HTERT RPE-1 (cell line): ENCODE measurements around the gene ADARB2.
"Not testable (repeated sequence)": the region's sequence is repeated elsewhere in the genome, so short reads cannot be mapped to it uniquely, and the experiment has no call there.

ENCODE experiments used
- in situ Hi-C: fragments of 300-500 bp; cut with MboI; formaldehyde crosslinking; loops from 4 replicates; pipeline ENCODE4 v1.14.3; 2020; ENCODE audit warnings: low sequenced_read_pairs

The ADARB2 gene

GRCh38 chr10:1169981-1170866, 567.1 kb downstream of the ADARB2 start:
- in situ Hi-C loops, result no loop called here

DNA sequence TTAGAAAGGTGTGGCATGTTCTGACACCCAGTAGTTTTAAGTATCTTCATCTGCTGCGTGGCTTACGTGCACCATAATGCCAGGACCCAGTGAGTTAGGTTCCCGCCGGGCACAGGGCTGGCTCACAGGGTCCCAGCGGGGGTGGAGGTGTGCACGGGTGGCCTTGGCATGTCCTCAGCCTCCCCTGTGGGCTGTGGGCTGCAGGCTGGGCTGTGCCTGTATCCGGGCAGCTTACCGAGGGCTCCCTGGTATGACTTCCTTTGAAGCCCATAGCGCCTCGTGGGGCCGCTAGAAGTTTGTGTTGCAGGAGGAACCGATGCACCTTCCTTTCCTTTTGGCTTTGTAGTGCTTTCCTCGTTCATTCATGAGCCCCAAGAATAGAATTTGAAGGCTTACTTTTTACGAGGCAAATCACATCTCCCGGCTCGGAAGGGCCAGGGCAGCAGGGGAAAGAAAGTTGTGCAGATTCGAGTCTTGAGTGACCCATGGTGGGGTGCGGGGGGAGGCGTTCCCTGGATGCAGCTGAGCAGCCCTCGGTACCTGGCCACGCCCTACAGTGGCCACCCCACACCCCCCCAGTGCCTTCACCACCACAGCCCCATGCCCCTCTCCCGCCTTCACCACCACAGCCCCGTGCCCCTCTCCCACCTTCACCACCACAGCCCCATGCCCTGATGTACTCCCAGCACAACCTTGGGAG, 568.0 kb downstream of the ADARB2 start:
- in situ Hi-C loops, result no loop called here

DNA sequence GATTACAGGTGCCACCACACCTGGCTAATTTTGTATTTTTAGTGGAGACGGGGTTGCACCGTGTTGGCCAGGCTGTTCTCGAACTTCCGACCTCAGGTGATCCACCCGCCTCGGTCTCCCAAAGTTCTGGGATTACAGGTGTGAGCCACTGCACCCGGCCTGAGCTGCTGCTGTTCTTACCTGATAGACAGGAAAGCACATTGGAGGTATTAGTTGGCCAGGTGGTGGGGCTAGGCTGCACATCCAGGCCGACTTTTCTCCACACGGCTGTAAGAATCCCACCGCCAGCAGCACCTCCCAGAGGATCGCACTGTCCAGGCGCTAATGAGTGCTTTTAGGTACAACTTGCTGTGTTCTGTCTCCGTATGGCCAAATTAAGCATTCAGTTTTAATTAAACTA, 568.6 kb downstream of the ADARB2 start:
- in situ Hi-C loops, result no loop called here

GRCh38 chr10:1166828-1167275, 570.5 kb downstream of the ADARB2 start:
- in situ Hi-C loops, result no loop called here

DNA sequence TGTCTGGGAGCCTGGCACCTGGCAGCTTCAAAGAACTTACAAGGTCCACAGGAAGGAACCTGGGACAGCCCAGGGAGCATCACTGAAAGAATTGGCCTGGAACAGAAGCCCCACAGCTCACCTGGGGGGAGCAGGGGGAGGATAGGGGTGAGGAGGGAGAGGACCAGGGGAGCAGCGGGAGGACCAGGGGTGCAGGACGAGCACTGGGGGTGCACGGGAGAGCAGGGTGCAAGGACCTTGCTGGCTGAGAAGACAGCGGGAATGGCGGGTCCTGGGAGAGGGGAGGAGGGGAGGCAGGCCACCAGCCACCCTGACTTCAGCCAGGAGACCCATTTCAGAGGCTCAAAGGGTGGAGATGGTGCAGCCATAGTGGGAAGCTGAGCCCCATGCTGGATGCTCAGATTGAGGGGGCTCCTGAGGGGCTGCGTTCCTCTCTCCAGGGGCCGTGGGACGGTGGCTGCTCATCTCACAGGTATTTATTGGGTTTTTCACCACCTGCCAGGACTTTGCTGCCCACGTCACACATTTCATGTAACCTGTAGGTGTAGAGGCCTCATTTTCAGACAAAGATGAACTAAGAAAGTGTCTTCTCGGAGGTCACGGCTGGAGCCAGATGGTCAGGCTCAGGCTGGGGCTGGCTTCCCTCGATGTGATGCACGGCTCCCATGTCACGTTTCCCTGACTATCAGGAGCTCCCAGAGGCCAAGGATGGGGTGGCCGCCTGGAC, 571.1 kb downstream of the ADARB2 start:
- in situ Hi-C loops, result no loop called here

DNA sequence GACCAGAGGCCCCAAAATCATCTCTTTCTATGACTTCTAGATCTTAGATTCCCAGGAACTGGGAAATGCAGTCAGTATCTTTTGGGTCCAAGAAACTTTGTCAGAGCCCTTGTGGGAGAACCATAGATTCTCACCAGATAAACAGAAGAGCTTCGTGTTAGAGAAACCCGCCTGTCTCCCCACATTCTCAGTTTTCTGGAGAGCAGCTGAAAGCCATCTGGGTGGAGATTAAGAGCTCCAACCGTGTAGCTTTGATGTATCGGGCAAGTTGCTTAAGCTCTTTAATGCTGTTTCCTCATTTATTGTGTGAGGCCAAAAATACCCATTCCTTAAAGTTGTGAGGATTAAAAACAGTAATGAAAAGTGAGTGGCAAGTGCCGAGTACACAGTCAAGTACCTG, 573.5 kb downstream of the ADARB2 start:
- in situ Hi-C loops, result no loop called here

DNA sequence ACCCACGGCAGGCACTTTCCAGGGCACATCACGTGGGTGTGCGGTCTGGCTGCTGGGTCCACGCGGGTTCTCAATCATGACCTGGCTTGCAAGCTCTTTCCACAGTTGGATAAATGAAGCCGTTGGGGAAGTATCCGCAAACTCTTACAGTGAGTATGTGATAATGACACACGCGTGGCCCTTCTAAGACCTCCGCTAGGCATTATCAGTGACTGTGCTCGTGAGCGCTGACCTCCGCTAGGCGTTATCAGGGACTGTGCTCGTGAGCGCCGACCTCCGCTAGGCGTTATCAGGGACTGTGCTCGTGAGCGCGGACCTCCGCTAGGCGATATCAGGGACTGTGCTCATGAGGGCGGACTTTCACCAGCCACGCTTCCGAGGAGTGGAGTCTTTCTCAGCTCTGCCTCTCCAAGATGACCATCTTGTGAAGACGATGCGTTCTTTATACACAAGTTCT, 574.1 kb downstream of the ADARB2 start:
- in situ Hi-C loops, result no loop called here

GRCh38 chr10:1162481-1163203, 574.7 kb downstream of the ADARB2 start:
- in situ Hi-C loops, result no loop called here

- in situ Hi-C loops, result not testable (repeated sequence)
Observed at GRCh38 chr10:1161315-1161673, 576.0 kb downstream of the ADARB2 start.

DNA sequence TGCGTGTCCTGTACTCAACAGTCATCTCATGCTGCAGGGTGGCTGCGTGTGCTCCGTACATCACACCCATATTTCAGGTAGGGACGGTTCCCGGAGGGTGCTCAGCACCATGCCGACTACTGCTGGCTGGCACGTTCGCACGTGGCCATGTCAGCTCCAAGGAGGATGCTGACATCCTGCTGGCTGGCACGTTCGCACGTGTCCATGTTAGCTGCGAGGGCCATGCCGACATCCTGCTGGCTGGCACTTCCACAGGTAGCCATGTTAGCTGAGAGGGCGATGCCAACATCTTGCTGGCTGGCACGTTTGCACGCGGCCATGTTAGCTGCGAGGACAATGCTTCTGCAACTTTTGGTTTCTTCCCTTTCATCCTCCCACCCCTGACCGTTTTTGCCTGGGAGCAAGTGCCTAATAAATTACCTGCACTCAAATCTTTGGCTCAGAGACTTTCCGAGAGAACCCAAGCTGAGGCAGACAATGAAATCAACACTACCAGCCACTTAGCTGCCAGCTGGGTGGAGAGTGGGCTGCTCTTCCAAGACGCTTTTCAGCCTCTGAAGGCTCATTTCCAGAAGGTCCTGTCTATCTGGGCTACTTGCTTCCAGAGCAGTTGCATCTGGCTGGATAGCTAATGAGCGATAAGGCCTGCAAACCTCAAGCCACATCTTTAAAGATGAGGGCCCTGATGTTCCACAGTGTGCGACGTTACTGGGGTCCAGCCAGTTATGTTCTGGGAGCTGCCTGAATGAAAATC, 576.6 kb downstream of the ADARB2 start:
- in situ Hi-C loops, result no loop called here

DNA sequence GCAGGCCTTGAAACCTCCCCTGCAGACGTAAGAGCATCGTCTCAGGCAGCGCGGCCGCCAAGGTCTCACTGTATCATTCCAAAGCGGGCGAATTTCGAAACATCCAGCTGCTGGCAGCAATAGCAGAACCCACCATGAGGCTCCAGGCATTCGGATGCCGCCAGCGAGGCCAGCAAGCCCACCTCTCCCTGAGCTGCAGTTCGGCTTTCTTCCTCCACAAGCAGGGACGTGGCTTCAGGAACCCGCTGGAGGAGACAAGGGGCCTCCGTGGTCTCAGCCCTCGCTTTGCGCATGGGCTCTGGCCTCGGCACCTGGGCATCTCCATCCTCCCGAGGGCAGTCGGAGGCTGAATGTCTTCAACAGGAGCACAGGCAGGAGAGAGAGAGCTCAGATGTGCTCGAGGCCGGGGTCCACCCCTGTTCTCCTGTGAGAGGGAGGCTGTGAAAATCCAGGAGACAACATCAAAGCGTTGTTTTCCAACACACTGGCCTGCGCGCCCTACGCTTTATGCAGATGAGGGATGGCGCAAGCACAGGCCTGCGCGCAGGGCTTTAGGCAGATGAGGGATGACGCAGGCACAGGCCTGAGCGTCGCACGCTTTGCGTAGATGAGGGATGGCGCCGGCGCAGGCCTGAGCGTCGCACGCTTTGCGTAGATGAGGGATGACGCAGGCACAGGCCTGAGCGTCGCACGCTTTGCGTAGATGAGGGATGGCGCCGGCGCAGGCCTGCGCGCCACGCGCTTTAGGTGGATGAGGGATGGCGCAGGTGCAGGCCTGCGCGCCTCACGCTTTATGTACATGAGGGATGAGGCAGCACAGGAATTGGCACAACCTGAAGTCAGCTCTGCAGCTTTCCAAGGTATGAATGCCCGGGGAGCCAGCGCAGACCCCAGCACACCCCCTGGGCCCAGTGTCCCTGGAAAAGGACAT, 577.9 kb downstream of the ADARB2 start:
- in situ Hi-C loops, result no loop called here

- in situ Hi-C loops, result not testable (repeated sequence)
Observed at GRCh38 chr10:1158536-1158935, 578.8 kb downstream of the ADARB2 start.

GRCh38 chr10:1158066-1158465, 579.3 kb downstream of the ADARB2 start:
- in situ Hi-C loops, result no loop called here

DNA sequence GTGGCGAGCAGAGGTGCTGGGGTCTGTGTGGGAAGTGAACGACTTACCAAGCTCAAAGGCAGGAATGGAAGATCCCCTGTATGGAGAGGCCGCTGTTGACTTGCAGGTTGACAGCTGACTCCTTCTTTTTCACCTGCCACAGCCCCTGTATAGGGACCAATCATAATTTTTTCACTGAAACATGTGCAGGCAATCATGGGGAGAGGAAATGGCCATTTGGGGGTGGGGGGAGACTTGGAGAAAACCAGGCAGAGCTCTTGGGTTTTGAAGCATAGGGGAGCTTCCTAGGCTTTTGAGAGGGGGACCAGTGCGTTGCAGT, 579.8 kb downstream of the ADARB2 start:
- in situ Hi-C loops, result no loop called here

DNA sequence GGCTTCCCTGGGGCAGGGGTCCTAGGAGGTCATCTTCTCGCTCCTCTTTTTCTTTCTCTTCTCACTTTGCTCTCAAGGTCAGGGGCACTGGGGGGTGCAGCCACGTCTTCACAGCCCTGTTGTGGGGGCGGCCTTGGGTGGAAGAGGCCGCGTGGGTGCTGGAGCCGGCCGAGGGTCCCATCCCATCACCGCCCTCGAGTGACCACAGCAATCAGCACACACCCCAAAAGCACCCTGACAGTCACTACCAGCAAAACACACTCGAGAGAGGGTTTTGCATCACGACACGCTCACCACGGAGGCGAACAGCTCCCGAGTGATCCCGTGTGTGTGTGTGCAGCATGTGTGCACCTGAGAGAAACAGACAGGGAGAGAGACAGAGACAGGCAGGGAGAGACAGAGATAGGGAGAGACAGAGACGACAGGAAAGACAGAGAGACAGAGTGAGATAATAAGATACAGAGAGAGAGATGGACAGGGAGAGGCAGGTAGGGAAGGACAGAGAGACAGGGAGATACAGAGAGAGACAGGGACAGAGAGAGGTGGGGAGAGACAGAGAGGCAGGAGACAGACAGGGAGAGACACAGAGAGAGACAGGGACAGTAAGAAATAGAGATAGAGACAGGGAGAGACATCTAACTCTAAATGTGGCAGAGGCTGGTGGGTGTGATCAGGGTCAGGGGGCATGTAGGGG, 580.3 kb downstream of the ADARB2 start:
- in situ Hi-C loops, result no loop called here

DNA sequence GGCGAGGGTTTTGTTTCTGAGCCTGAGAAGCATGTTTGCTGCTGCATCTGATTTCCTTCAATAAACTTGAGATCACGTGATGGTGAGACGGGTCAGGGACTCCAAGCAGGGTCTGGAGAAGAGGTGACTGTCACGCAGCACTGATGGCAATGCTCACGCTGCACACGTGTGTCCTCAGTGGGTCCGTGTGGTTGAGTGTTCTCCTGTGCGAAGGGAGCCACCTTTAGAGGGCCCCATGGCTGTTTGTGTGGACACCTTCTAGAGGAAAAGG, 580.8 kb downstream of the ADARB2 start:
- in situ Hi-C loops, result no loop called here

- in situ Hi-C loops, result no loop called here
Observed at GRCh38 chr10:1155791-1156615, 581.3 kb downstream of the ADARB2 start.
